Fibroblast of skin of left quadriceps (primary cell): ENCODE measurements around the gene RINL.
"Not testable (repeated sequence)": the region's sequence is repeated elsewhere in the genome, so short reads cannot be mapped to it uniquely, and the experiment has no call there.

ENCODE experiments used
- DNase-seq, 2 experiments: peaks; one replicate each; pipeline ENCODE4 v3.0.0-alpha.2; 2013; ENCODE audit warnings: low read depth in 2 of 2

The RINL gene

DNA sequence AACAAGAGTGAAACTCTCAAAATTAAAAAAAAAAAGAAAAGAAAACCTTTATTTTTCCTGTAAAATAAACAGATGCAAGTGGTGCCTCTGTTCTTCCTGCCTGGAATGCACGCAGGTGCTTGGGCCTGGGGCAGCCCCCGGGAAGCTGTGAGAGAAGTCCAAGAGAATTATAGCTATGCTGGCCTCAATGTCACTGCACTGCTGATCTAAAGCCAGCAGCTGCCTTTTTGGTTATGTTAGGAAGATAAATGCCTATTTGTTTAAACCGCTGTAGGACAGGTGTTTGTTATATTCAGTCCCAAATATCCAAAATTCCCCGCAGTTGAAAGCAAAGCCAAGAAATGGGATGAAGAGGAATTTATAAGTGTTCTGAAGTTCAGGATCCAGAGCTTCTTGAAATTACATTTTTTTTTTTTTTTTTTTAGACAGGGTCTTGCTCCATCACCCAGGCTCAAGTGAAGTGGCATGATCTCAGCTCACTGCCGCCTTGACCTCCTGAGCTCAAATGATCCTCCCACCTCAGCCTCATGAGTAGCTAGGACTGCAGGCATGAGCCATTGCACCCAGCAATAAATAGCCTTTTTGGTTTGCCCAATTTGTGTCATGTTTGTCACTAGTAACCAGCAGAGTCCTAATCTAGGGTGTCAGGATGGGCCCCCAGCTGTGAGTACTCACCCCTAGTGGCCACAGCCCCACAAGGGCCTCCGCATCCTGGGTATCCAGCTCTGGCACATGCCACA is 2.2 kb downstream of the RINL start:
- no peak for DNase-seq

DNA sequence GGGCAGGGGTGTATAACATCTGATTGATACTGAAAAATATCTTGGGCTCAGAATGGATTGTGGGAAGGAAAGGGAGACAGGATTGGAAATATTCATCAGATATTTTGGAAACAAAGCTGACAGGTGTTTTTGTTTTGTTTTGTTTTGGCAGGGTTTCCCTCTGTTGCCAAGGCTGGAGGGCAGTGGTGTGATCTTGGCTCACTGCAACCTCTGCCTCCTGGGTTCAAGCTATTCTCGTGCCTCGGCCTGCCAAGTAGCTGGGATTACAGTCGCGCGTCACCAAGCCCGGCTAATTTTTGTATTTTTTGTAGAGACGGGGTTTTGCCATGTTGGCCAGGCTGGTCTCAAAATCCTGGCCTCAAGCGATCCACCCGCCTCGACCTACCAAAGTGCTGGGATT is 4.7 kb downstream of the RINL start:
- DNase-seq = not testable (repeated sequence)

GRCh38 chr19:38870612-38871011 is 7.5 kb downstream of the RINL start:
- no peak for DNase-seq

- DNase-seq = peak; percentile 34 to 36
Observed at GRCh38 chr19:38869836-38870607, 8.1 kb downstream of the RINL start.

GRCh38 chr19:38869160-38869835 is 8.8 kb downstream of the RINL start:
- no peak for DNase-seq

GRCh38 chr19:38868551-38868950 is 9.5 kb downstream of the RINL start:
- DNase-seq = no peak

DNA sequence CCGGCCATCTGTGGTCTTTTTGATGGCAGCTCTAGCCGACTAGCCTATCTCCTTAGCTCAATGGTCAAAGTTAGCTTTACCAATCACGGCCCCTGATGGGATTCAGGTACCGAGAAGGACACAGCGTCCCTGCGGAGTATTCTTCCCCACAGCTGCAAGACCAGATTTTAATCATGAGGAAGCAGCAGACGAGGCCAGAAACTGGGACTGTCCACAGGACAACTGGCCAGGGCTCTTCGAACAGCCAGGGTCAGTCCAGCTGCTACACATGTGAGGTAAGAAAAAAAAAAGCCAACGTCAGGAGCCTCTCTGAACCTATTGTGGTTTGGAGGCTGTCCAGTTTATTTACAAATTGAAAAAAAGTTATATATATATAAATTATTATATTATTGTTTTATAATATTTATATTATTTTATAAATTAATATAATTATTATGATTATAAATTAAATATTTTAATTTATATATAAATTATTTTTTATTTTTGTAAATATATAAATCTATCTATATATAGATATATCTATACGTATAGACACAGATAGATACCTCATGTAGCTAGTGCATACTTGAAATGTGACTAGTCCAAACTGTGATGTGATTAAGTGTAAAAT is 10.8 kb downstream of the RINL start:
- no peak for DNase-seq

DNA sequence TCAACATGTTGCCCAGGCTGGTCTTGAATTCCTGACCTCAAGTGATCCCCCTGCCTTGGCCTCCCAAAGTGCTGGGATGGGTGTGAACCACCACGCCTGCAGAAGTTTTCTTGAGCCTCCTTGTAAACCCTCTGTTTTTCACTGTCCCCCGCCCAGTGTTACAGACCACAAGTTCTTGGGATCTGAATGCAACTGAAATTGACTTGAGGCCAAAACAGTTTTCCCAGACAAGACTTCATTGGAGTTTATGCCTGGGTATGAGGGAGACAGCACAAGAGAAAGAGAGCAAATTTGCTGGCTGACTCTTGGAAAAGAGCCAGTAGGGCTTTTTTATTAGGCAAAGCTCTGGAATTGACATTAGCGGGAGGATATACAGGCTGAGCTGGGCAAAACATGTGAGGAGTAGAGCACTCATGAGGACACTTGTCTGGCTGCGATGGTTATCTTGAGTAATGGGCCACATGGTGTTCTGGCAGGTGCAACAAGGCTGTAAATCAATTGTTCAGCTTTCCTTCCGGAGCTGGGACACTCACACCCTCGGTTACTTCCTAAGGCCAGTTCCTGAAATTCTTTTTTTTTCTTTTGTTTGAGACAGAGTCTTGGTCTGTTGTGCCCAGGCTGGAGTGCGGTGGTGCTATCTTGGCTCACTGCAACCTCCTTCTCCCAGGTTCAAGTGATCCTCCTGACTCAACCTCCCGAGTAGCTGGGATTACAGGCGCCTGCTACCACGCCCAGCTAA is 15.6 kb downstream of the RINL start:
- no peak for DNase-seq

DNA sequence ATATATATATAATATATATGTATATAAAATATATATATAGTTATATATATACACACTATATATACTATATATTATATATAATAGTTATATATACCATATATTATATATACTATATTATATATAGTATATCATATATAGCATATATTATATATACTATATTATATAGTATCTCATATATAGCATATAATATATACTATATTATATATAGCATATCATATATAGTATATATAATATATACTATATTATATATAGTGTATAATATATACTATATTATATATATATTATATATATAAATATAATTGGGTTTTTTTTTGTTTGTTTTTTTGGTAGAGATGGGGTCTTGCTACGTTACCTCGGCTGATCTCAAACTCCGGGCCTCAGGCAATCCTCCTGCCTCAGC is 16.7 kb downstream of the RINL start:
- no peak for DNase-seq

GRCh38 chr19:38859631-38860204 is 18.4 kb downstream of the RINL start:
- not testable (repeated sequence) for DNase-seq

- no peak for DNase-seq
Observed at GRCh38 chr19:38856813-38857212, 21.3 kb downstream of the RINL start.

- not testable (repeated sequence) for DNase-seq
Observed at GRCh38 chr19:38855751-38856150, 22.3 kb downstream of the RINL start.

DNA sequence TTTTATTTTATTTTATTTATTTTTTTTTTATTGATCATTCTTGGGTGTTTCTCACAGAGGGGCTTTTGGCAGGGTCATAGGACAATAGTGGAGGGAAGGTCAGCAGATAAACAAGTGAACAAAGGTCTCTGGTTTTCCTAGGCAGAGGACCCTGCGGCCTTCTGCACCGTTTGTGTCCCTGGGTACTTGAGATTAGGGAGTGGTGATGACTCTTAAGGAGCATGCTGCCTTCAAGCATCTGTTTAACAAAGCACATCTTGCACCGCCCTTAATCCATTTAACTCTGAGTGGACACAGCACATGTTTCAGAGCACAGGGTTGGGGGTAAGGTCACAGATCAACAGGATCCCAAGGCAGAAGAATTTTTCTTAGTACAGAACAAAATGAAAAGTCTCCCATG is 23.1 kb downstream of the RINL start:
- DNase-seq = not testable (repeated sequence)

DNA sequence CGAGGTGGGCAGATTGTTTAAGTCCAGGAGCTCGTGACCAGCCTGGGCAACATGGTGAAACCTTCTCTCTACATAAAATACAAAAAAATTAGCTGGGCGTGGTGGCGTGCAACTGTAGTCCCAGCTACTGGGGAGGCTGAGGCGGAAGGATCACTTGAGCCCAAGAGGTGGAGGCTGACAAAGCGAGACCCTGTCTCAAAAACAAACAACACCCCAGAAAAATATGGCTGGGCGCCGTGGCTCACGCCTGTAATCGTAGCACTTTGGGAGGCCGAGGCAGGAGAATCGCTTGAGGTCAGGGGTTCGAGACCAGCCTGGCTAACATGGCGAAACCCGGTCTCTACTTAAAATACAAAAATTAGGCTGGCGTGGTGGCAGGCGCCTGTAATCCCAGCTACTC is 24.9 kb downstream of the RINL start:
- DNase-seq = no peak

- no peak for DNase-seq
Observed at GRCh38 chr19:38852231-38853044, 25.6 kb downstream of the RINL start.

- peak; percentile 82 to 84 for DNase-seq
Observed at GRCh38 chr19:38851622-38852230, 26.3 kb downstream of the RINL start.

DNA sequence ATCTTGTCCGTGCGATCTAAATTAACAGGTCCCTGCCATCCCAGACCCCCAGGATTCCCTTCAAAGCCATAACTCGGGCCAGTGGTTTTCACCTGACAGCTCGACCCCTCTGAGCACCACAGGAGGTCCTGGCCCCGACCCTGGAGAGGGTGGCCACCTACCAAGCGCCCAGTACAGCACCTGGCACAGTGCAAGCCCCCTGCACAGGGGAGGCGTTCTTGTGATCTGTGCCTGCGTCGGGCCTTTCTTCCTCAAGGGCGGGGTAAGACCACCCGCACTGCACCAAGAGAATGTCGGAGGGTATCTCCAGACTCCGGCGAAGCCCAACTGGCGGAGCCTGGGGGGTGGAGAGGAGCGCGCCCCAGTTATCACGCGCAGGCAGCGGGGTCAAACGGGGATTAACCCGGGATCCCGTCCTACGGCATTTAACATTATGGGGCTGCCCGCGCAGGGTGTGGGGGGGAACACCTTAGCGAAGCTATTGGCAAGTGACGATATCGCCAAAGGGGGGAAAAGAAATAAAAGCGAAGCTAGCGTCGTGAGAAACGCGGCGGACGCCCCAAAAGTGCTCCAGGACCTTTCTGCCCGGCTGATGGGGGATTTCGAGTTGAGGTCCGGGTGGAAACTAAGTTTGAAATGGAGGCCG is 27.0 kb downstream of the RINL start:
- no peak for DNase-seq

DNA sequence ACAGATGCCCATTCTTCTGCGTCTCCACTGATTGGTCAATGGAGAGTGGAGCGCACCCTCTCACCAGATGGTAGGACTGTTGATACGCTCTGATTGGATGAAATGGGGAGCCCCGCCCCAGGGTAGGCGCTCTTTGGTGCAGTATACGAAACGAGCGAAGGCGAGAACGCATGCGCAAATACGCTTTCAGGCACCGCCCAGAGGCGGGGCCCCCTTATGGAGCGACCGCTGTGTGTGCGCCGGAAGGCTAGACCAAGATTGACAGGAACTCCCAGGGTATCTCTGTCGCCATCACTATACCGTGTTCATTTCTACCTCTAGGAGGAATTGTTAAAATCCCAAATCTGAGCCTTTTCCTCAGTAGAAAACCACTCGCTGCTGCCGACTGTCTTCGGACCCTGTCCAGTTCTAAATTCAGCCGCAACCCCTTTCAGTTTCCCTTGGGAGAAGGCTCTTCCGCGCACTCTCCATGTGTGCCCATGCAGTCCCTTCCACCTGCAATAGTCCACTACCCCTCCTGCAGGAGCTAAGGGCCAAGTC is 27.6 kb downstream of the RINL start:
- DNase-seq = peak in 1 of 2 experiments; percentile 100

- DNase-seq = peak in 1 of 2 experiments; percentile 100
Observed at GRCh38 chr19:38849860-38850435, 28.1 kb downstream of the RINL start, which contains the start of gene HNRNPL. HNRNPL (minus strand) TSS chr19:38849986; CDS start chr19:38849966, 20 bp downstream.
